GM12865 (cell line): ENCODE data around the gene CCDC171.

ENCODE experiments used
- DNase-seq: peaks from one replicate; pipeline ENCODE4 v3.0.0; 2010; ENCODE audit warnings: low read depth
- H3K4me3 ChIP-seq: 2 replicates; pipeline ENCODE4 v1.5.1; 2011; ENCODE audit warnings: mild to moderate bottlenecking, low read depth, low read length, control low read depth
- TF ChIP-seq, protein P1 (sequence below): IDR thresholded peaks from 2 replicates; pipeline ENCODE4 v1.5.1; 2011; ENCODE audit warnings: low read length, control low read depth, low read depth, inconsistent platforms; ENCODE audit not compliant: insufficient read depth; ENCODE audit errors: missing control alignments

The CCDC171 gene

GRCh38 chr9:15856591-15856990 lies 303.7 kb downstream of the CCDC171 start:
- no peak overlapping the region for H3K4me3 ChIP-seq
- TF ChIP-seq, protein P1, sequence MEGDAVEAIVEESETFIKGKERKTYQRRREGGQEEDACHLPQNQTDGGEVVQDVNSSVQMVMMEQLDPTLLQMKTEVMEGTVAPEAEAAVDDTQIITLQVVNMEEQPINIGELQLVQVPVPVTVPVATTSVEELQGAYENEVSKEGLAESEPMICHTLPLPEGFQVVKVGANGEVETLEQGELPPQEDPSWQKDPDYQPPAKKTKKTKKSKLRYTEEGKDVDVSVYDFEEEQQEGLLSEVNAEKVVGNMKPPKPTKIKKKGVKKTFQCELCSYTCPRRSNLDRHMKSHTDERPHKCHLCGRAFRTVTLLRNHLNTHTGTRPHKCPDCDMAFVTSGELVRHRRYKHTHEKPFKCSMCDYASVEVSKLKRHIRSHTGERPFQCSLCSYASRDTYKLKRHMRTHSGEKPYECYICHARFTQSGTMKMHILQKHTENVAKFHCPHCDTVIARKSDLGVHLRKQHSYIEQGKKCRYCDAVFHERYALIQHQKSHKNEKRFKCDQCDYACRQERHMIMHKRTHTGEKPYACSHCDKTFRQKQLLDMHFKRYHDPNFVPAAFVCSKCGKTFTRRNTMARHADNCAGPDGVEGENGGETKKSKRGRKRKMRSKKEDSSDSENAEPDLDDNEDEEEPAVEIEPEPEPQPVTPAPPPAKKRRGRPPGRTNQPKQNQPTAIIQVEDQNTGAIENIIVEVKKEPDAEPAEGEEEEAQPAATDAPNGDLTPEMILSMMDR: no peak
- DNase-seq: no peak

GRCh38 chr9:15867334-15867733 lies 314.5 kb downstream of the CCDC171 start:
- TF ChIP-seq, protein P1: no peak
- no peak overlapping the region for H3K4me3 ChIP-seq
- DNase-seq: peak; percentile 32

- TF ChIP-seq, protein P1: no peak
- no peak for DNase-seq
Observed at GRCh38 chr9:15867988-15868387, 315.1 kb downstream of the CCDC171 start.

DNA sequence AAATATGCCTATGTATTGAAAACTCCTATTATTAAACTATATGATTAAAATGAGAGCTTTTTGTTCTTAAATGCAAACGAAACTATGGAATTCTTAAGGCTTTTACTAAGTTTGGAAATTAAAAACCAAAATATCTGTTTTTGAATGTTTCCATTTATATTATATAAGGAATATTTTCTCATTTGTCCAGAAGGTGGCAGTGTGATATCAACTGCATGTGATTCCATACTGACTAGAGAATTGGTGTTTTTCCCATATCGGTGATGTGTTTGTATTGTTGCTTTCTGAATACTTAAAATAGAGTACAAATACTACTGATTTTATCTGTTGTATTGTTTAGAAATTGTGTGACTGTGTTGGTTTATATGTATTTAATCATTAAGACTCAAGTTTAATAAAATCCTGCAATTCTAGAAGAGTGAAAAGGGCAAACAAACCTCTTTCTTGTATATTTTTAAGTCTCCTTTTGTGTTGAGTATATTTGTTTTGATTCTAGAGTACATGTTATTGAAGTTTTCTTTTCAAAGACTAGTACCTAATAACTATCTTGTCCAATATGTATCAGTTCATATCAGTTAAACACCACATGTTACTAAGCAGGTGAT lies 320.8 kb downstream of the CCDC171 start:
- H3K4me3 ChIP-seq: no peak overlapping the region
- TF ChIP-seq, protein P1: peak; percentile 52
- DNase-seq: peak; percentile 55

More at GRCh38 chr9:15867988-15868387, 315.1 kb downstream of the CCDC171 start:
- no peak overlapping the region for H3K4me3 ChIP-seq

DNA sequence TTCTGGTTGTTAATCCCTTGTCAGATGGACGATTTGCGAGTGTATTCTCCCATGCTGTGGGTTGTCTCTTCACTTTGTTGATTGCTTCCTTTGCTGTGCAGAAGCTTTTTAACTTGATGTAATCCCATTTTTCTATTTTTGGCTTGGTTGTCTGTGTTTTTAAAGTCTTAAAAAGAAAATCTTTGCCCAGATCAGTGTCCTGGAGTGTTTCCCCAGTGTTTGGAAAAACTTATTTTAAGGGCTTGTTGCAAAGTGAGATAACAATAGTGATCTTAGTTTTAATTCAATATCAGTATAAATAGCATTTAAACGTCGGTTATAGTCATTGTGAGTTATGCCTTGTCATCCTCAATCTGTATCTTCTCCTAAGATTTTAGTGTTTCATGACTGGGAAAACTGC lies 329.5 kb downstream of the CCDC171 start:
- TF ChIP-seq, protein P1: no peak
- H3K4me3 ChIP-seq: no peak overlapping the region

GRCh38 chr9:15882883-15883282 lies 330.0 kb downstream of the CCDC171 start:
- DNase-seq: no peak
- H3K4me3 ChIP-seq: no peak overlapping the region
- TF ChIP-seq, protein P1: no peak

More for the DNA sequence above, 329.5 kb downstream of the CCDC171 start:
- no peak for DNase-seq

DNA sequence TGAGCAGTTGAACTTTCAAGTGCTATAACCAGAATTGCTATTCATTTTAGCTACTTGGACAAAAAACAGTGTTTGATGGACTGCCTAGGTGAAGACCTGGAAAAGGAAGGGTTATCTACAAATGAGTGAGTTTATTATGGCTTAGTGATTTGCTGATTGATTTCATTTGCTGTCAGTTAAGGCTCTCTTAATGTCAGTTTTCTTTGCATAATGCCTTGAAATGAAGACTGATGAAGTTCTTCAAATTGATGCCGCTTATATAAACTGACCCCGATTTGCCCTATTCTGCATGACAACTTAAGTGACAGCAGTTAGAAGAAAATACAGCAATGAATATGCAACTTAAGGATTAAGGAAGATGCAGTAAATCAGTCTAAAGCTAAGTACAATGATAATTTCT lies 332.6 kb downstream of the CCDC171 start:
- DNase-seq: no peak
- TF ChIP-seq, protein P1: no peak
- no peak overlapping the region for H3K4me3 ChIP-seq
